ENCODE results near the gene UBE2N.
"Not testable (repeated sequence)": the region's sequence is repeated elsewhere in the genome, so short reads cannot be mapped to it uniquely, and the experiment has no call there.

The UBE2N gene

DNA sequence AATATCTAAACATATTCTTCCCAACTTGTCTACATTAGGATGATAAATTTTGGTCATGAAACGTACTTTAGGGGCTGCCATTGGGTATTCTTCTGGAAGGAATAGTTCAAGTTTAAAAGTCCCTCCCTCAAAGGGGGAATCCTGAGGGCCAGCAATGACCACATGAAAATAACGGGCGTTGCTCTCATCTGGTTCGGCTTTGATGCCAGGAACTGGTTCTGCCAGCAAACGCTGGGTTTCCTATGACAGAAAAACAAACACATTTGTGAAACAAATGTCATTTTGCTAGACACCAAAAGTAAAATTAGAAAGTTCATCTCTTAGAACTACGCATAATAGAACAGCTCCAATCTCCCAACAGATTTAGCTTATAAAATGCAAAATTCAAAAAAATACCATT lies 30.7 kb downstream of the UBE2N start:
- not testable (repeated sequence) for DNase-seq (ENCODE audit: low spot score)

DNA sequence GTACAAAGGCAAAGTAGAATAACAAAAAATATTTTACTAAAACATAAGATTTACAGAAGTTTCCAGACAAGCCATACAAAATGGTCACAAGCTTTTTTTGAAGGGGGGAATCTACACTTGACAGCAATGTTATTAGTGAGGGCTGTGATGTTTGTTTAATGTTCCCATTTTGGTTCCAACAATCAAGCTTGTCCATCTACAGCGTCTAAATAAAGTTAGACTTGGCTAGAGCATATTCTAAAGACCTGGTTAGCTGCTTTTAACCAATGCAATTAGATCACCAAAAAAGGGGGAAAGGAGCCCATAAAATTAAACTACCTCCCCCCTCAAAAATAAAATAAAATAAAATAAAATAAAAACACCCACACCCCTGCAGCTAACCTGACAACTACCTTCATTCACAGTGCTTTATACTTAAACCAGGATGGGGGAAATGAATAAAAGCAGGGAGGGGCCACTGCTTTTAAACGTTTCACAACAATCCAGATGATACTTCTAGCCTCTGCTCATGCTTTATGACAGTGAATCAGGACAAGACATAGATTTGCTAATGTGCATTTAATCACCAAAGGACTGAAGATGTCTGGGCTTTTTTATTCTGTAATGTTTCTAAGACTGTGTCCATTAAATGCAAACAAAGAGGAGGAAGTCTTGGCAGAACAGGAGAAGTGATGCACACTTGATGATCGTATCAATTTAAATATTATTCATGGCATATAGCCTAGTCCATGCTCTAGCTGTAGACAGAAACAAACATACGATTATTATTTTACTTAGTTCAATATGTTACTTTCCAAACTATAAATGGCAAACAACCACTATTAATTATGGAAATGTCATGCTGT lies 32.2 kb downstream of the UBE2N start:
- DNase-seq (ENCODE audit: low spot score): not testable (repeated sequence)

DNA sequence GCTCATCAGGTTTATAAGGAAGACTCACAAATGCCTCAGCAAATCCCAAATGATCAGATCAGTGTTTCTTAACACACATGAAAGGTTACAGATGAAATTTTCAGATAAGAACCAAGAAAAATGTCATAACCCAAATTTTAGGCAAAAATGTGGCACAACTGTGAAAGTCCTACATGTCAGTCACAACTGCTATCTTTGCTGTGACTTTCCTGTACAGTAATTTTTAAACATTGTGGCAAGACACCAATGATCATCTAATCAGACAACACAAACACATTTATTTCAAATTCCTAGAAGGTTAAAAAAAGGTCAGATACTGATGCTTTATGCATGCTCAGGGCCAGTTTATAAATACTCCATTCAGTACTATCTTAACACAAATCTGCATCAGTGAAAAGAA lies 32.9 kb downstream of the UBE2N start:
- no peak for DNase-seq (ENCODE audit: low spot score)

DNA sequence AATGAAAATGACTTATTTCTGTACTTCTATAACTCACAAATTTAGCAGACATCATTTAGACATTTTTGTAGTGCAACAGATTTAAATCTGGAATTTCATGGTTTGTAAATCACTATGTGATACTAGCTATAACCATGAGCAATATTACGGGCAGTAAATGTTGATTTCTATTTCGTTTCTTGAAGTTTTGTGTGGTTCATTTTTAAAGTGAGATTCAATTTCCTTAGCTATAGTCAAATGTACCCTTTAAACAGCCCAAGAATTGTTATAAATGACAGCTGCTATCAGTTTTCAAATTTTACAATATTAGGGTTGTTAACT lies 33.8 kb downstream of the UBE2N start:
- no peak for DNase-seq (ENCODE audit: low spot score)

DNA sequence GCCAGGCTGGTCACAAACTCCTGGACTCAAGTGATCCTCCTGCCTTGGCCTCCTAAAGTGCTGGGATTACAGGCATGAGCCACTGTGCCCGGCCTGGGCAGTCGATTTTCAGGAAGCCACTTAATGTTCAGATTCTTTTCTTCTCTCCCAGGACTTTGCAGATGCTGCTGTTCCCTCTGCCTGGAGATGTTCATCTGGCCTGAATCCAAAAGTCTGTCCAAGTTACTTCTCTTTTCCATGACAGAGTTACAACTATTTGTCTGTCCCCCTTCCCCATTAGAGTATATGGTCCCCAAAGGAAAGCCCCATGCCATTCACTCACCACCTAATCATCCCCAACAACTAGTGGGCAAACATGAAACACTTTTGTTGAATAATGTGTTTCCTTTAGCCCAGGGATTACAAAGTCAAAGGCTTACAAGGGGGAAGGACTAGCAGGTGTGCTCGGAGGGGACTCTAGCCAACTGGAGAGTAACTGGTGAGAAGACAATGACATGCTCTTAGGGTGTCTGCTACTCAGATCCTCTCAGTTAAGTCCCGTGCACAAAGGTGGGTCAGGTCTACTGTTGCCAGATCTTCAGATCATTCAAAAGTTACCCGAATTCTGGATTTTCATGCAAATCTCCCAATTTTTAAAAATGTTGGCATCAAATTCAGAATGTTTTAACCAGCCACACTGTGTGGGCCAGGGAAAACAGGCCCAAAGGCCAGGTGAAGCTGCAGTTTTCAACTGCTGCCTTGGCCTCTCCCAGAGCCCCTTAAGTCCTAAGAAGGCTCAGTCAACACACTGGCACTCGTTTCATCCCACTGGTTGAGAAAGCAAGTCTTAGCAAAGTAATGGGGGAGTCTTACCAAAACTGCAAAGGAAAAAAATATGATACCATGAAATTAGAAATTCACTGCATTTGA lies 34.4 kb downstream of the UBE2N start:
- no peak for DNase-seq (ENCODE audit: low spot score)

DNA sequence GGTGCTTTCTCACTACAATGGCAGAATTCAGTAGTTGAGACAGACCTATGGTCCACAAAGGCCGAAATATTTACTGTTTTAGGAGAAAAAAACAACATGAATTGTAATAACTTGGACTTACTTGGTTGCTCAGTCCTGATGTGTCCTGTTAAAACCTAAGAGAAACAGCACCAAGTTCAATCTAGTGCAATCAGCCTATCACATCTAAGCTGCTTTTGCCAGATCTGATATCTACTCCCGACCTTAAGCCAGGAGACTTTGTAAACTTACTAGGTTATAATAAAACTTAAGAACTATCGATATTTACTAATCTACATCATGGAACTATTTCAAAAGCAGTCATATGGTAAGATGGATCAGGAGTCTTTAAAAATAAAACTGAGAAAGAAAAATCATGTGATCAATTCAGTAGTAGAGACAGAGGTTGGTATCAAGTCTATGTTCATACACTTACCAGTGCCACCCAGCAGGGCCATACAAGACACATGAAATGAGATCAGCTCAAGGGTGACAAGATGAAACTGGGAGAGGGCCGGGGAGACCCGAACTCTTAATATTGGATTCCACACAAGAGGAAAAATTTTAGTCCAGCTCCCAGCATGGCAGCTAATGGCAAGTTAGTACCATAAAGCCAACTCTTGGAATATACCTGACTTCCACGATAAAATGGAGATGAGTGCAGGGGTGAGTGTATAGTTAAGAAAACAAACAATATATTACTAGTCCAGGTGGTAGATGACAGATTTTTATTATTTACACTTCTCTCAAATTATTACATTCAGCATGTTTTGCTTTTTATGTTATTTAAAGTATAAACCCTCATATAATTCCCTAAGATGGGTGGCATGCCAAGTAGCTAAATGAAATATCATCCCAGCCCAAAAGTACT lies 36.5 kb downstream of the UBE2N start:
- DNase-seq (ENCODE audit: low spot score): no peak

DNA sequence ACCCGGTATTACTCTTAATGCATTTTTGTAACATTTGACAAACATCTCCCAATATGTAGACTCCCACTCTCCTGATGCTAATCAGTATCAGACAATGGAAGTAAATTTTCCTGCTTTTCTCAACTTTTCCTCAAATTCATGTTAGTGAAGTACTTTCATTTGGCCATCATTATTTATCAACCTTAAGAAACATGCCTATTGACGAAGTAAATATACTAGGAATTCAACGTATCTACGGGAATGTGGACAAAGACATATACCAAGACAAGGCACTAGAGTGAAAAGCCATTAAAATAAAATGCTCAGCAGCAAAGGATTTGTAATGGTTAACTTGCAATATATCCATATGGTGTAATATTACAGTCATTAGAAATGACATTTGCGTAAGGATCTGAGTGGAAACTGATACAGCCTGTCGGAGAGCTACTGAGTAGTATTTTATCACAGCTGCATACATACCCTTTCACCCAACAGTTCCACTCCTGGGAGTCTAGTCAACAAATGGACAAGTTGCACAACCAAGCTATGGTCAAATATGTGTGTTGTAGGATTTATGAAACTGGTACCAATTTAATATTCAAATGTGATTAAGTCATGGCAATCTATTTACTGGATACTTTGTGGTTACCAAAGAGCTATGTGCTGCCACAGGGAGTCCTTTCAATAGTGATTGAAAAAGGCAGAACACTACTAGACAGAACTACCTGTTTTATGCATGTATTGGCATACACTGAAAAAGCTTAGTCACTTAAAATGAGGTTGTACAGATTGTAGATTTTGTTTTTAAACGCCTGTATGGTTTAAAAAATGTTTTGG lies 37.6 kb downstream of the UBE2N start:
- no peak for DNase-seq (ENCODE audit: low spot score)

DNA sequence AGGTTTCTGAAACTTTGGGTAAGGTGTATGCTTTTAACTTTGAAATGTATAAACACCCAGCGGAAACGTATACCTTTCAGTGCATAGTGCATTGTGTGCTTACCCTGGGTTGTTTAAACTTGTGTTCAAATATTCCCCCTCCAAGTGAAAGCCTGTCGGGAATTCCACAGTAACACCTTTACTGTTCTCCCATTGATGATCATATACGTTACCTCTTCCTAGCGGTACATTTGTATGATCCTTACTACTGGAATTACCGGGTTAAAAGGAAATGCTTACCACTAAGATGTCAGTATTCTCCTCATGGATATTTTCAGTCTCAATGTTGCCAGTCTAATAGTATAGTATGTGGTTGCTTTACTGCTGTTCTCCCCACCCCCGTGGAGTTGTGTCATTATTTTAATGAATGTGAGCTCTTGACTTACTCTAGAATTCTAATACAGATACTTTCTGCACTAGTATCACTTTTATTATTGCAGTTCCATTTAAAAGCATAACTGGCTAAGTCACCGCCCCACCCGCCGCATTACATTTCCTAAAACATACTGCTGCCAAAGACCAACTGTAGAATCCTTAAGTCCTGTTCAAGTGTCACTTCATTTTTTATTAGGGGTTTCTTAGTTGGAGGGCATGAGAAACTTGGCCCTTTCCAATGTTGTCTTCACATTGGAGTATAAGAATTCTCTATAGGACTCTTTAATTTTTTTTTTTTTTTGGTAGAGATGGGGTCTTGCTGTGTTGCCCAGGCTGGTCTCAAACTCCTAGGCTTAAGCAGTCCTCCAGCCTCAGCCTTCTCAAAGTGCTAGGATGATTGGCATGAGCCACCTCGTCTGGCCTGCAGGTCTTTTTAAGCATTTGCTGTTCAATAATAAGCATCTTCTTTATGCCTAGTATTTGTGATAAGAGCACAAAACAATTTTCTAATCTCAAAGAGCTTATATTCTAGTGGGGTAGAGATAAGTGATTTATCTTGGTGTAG lies 39.1 kb downstream of the UBE2N start:
- DNase-seq (ENCODE audit: low spot score): no peak

DNA sequence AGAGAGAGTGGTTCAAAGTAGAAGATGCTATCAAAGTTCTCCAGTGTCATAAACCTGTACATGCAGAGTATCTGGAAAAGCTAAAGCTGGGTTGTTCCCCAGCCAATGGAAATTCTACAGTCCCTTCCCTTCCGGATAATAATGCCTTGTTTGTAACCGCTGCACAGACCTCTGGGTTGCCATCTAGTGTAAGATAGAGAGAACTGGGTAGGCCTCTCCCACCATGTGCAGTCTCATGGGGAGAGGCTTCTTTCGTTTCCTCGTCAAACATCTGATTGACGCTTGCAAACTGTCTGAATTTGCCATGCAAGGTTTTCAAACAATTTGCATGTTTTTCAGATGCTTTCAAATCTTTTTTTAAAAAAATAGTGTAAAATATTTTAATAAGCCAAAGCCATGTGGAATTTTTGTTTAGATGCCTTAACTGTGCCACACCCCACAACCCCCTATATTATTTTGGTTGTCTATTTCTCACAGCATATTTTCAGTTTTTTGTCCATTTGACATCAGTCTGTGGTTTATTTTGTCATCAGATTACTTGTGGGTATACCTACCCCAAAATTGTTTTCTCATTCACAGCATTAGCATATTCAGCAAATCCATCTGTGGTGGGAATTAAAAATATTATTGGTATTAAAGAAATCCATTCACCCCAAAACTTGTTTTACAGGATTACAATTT lies 42.4 kb downstream of the UBE2N start:
- DNase-seq (ENCODE audit: low spot score): not testable (repeated sequence)

DNA sequence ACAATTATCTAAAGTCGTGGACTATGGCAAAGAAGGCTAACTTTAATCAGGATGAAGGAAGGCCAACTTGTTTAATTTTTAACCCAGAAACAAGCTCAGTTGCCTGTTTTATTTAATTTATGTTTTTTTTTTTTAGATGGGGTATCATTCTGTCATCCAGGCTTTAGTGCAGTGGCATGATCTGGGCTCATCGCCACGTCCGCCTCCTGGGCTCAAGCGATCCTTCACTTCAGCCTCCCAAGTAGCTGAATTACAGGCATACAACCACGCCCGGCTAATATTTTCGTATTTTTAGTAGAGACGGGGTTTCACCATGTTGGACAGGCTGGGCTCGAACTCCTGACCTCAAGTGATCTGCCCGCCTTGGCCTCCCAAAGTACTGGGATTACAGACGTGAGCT lies 44.3 kb downstream of the UBE2N start:
- DNase-seq (ENCODE audit: low spot score): no peak

DNA sequence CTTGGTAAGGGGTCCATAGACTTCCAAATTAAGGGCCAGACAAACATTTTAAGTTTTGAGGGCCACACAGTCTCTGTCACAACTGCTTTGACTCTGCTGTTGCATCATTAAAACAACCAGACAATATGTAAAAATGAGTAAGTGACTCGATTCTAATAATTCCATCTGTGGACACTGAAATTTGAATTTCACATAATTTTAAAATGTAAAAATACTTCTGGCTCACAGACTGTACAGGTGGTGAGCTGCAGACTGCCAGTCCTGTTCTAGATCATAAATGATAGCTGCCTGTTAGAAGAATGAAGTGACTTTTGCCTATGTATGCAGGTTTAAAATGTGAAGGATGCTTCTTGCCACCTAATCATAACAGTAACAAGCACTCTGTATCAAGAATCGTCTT lies 48.3 kb downstream of the UBE2N start:
- no peak for DNase-seq (ENCODE audit: low spot score)

DNA sequence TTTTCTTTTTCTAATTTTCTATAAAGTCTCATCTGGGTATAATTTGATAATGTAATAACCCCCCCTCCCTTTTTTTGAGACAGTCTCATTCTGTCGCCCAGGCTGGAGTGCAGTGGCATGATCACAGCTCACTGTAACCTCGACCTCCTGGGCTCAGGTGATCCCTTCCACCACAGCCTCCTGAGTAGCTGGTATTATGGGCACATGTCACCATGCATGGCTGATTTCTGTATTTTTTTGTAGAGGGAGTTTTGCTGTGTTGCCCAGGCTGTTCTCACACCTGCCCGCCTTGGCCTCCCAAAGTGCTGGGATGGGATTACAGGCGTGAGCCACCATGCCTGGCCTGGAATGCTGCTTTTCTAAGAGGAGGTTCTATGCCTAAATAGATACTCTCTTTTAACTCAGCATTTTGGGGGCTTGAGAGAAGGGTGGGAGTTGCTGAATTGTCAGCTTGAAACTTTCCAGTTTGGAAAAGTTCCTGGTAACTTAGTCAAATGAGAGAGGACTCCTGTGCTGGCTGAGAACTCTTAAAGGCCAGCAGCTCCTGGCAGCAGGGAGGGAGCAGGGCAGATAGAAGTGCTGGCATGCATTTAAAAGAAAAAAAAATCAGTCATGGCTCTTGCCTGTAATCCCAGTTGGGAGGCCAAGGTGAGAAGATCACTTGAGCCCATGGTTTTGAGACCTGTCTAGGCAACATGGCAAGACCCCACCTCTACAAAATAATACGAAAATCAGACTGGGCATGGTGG lies 51.0 kb downstream of the UBE2N start:
- DNase-seq (ENCODE audit: low spot score): no peak

DNA sequence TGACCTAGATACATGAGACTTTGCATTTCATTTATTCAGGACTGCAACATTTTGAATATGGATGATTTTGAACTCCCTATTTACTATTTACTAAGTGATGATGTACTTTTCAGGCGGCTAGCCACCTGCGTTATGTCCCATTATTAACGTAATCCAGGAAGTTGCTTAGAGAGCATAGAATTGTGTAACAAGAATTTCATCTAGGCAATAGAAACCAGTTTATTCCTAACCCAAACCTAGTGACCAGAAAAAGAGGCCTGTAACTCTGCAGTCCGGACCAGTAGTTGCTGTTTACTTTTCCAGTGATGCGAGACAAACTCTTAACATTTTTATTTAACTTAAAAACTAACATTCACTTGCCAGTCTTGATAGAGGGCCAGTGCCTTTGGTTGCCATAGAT lies 51.7 kb downstream of the UBE2N start:
- DNase-seq (ENCODE audit: low spot score): no peak

DNA sequence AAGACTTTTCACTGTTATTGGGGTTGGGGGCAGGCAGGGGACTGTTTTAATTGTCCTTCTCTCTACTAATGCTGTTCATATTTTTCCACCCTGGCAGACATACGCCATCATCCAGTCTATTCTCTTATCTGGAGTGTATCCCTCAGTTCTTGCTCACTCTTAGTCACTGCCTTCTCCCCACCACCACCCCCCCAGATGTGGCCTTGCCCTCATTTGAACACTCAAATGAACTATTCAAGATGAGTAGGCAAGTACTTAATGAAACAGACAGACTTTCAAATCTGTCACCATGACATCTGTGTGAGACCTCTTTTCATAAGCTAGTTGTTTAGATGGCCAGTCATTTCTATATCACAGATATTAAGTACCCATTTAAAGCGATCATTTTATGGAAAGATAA lies 54.0 kb downstream of the UBE2N start:
- DNase-seq (ENCODE audit: low spot score): peak; percentile 58

DNA sequence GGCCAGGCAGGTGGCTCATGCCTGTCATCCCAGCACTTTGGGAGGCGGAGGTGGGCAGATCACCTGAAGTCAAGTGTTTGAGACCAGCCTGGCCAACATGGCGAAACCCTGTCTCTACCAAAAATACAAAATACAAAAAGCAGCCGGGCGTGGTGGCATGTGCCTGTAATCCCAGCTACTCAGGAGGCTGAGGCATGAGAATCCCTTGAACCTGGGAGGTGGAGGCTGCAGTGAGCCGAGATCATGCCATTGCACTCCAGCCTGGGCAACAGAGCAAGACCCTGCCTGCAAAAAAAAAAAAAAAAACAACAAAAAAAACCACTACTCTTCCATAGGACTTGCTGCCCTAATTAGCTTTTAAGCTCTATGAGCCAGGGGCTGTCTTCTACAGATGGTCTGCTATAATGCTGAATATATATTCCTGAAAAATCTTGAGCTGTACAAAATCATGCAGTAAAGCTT lies 59.7 kb downstream of the UBE2N start:
- DNase-seq (ENCODE audit: low spot score): not testable (repeated sequence)

DNA sequence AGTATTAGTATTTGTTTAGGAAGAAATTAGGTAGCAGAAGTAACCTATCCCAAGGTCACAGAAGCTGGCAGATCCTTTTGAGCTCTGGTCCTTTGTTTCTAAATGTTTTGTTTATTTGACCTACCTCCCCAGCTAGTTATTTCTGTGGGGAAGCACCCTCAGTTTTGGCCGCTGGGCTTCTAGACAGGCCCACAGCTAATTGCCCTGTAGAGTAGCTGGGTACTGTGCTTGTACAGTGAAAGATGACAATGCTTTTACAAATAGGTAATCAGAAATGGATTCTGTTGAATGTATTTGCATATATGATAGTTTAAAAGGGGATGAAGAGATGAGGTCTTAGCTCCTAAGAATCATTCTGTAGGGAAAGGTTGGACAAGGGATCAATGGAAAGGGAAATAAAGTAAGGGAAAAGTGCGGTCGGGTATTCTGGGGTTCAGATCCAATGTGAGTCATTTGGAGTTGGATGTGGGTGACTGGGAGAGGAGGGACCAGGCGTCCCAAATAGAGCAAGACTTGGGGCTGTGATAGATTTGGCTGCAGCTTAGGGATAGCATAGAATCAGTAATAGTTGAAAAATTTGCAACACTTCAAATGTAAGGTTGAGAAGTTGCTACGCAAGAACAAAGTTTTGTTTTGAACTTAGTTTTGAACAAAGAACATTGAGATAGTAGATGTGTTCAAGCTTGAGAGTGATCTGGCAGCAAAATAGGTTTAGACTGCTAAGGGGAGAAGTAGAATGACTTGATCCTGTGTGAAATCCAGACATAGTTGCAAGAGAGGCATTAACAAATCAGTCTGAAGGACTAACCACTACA lies 60.4 kb downstream of the UBE2N start:
- no peak for DNase-seq (ENCODE audit: low spot score)

DNA sequence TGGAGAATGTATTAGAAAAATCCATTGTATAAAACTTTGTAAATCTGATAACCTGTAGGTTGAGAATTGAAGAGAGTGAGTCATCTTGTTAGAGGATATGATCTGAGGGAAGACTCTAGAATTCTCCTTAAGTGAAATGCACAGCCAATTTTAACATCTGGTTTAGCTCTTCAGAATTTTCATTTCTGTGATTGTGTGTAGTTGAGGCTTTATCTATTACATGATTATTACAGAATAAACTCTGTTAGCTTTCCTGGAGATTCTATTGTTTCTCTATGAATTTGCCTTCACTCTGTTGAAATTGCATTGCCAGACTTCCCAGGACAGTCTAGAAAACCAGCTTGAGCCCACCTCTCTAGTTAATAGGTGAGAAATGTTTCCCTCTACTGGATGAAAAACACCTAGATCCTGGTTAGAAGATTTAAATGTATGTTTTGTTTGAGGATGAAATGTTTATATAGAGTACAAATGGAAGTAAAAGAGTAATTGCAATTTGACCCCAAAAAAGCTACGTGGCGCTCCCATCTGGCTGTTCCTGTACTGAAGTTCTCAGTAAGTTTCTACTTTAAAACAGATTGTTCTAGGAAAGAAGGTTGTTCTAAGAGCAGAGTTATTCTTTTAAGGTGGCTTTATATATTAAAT lies 61.1 kb downstream of the UBE2N start:
- no peak for DNase-seq (ENCODE audit: low spot score)

Data from AG08396 (cell line).